Medulla oblongata (tissue), 1 donor: Measurements from ENCODE around the gene MPRIP.
"Not testable (repeated sequence)": the region's sequence is repeated elsewhere in the genome, so short reads cannot be mapped to it uniquely, and the experiment has no call there.

Source experiments
- DNase-seq: peaks from one replicate; pipeline ENCODE4 v3.0.0-alpha.2; 2015; ENCODE audit errors: extremely low spot score

MPRIP gene, protein sequence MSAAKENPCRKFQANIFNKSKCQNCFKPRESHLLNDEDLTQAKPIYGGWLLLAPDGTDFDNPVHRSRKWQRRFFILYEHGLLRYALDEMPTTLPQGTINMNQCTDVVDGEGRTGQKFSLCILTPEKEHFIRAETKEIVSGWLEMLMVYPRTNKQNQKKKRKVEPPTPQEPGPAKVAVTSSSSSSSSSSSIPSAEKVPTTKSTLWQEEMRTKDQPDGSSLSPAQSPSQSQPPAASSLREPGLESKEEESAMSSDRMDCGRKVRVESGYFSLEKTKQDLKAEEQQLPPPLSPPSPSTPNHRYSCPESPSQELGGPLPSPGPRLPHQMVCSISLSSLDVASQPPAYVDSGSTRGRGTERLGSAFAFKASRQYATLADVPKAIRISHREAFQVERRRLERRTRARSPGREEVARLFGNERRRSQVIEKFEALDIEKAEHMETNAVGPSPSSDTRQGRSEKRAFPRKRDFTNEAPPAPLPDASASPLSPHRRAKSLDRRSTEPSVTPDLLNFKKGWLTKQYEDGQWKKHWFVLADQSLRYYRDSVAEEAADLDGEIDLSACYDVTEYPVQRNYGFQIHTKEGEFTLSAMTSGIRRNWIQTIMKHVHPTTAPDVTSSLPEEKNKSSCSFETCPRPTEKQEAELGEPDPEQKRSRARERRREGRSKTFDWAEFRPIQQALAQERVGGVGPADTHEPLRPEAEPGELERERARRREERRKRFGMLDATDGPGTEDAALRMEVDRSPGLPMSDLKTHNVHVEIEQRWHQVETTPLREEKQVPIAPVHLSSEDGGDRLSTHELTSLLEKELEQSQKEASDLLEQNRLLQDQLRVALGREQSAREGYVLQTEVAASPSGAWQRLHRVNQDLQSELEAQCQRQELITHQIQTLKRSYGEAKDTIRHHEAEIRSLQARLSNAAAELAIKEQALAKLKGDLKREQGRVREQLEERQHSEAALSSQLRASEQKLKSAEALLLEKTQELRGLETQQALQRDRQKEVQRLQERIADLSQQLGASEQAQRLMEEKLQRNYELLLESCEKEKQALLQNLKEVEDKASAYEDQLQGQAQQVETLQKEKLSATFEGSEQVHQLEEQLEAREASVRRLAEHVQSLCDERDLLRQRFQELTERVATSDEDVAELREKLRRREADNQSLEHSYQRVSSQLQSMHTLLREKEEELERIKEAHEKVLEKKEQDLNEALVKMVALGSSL (N-terminal part only)

DNA sequence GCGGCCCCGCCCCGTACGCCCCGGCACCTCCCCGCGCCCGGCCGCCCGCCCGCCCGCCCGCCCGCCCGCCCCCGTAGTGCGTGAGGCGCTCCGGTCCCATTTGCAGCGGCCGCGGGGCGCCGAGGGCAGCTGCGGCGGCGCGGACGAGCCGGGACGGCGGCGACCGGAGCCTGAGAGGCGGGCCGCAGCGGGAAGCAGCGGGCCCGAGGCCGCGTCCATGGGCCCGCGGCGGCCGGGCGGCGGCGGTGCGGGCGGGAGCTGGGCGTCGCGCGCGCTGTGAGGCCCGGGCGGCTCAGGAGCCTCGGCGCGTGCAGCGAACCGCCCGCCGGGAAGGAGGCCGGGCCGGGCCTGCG, at the start of gene MPRIP:
Gene MPRIP (plus strand): TSS at position 74 of the 353 bp plus-strand sequence. CDS start 392 bp downstream, outside the sequence.
- no peak for DNase-seq

DNA sequence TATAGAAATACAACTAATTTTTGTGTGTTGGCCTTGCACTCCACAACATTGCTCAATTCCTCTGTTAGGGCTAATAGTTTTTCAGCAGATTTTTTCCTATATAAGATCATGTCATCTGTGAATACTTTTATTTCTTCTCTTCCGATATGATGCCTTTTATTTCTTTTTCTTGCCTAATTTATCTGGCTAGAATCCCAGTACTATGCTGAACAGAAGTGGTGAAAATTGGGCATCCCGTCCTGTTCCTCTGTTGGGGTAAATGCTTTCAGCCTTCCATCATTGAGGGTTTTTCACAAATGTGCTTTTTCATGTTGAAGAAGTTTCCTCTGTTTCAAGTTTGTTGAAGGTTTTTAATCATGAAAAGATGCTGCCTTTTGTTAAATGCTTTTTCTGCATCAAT, 47.6 kb upstream of the MPRIP start:
- no peak for DNase-seq

DNA sequence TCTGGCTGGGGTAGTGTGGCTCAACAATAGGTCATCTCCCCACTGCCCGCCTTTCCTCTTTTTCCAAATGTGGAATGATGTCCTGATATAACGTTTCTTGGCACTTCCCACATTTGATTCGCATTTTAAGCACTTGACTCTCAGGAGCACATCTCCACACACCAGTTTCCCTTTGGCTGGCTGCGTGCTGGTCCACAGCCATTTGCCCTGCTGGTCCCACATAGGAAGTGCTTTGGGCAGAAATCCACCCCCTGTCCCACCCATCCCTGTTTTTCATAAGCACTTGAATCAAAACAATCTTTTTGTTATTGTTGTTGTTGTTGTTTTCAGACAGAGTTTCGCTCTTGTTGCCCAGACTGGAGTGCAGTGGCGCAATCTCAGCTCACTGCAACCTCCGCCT, 46.3 kb upstream of the MPRIP start:
- DNase-seq: no peak

DNA sequence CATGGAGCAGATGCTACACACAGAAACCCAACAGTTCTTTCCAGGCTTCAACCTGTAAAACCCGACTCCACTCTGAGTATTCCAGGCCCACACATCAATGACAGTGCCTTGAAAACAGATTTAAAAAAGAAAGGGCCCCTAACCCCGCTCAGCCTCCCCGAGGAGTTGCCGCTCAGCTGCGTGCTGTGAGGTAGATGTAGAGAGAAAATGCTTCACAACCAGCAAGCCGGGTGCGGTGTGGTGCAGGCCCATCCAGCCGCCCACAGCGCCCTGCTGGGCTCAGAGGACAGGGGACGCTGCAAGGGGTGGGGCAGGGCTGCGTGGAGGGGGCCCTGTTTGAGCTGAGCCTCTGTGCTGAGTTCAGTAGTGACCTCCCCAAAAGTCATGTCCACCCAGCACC, 45.5 kb upstream of the MPRIP start:
- not testable (repeated sequence) for DNase-seq

DNA sequence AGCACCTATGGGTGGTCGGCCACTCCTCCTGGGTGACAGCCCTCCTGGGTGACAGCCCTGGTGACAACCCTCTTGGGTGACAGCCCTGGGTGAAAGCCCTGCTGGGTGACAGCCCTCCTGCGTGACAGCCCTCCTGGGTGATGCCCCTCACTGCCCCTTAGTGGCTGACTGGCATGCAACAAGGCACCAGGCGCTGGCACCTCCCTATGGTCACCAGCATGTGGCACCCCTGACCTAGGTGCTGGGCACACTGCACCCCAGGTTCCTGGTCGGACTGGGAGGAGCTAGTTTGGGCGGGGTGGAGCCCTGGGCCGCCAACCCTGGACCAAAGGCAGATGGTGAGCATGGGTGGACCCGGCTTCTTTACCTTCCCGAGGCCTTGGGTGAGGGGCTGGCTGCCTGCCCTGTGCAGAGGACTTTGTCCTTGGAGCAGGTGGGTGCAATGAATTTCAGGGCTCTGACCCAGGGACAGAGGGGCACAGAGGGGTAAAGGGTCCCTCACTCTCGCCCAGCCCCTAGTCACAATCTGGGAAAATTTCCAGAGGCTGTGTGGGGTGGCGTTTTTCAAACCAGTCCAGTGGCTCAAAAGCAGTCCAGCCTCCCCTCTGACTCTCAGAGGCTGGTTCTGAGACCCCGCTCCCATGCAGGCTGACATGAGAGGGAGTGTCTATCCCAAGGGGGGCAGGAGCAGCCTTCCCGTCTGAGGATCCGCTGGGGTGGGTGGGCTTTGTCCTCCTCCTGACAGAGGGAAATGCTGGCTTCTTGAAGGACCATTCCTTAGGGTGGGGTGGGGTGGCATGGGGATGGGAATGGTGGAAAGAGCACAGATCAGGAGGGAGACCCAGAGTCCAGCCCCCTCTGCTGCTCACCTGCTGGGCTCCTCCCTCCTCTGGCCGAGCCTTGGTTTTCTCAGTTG, 44.5 kb upstream of the MPRIP start:
- peak; percentile 54 for DNase-seq

DNA sequence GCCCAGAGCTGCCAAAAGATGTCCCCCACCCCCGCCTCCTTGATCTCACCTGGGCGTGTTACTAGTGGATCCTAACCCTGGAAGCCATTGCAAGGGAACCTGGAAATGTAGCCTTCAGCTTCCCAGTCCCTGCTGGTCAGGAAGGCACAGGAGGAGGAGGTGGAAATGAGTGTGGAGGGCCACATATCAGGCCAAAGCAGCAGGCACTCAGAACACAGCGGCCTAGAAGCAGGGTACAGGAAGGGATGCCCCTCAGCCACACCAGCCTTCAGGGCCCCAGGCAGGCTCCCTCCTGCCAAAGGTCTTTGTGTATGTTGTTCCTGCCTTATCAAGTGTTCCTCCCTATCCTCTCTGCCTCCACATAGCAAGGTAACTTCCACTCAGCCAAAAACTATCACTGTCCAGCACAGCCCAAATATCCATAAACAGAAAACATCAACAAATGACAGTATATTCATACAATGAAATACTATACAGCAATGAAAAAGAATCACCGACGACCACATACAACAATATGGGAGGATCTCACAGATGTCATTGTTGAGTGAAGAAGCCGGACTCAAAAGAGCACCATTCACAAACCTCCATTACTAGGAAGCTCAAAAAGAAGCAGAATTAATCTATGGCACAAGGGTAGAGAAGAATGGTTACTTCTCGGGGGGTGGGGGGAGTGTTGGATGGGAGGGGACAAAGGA, 42.2 kb upstream of the MPRIP start:
- DNase-seq: no peak

DNA sequence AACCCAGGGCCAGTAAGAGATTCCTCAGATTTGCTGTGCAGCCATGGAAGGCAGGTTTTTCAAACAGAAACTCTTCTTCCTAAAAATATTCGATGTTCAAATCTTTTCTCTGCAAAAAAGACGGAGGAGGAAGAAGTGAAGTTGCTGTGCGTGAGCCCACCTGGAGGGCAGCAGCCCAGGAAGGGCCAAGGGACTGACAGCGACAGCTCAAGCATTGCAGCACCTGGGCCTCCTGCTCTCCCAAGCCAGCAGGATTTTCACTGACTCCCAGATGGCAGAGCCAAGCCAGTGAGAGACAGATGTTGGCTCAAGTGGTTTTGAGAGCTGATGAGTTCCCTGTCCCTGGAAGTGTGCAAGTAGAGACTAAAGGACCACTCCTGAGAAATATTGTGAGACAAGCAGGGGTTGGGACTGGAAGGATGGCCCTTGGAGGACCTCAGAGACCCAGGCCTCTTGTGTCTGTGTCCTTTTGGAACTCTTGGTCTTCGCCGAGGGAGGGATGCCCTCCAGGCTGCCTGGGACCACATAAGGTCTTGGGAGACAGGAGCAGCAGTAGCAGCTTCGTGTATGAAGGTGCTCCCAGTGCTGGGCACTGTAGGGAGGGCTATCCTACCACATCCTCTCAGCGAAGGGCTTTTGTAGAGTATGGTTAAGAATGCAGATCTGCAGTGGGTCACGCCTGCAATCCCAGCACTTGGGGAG, 41.0 kb upstream of the MPRIP start:
- DNase-seq: no peak

DNA sequence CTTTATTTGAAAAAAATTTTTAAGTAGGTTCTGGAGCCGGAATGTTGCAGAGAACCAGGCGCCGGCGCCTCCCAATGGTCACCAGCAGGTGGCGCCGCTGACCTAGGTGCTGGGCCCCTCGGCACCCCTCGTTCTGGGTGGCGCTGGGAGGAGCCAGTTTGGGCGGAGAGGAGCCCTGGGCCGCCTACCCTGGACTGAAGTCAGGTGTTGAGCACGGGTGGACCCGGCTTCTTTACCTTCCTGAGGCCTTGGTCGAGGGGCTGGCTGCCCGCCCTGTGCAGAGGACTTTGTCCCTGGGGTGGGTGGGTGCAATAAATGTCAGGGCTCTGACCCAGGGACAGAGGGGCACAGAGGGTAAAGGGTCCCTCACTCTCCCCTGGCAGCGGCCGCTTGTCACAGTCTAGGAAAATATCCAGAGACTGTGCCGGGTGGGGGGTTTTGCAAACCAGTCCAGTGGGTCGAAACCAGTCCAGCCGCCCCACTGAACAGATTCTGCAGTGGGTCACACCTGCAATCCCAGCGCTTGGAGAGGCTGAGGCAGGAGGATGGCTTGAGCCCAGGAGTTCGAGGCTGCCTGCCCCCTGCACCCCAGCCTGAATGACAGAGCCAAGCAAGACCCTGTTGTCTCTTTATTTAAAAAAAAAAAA, 40.3 kb upstream of the MPRIP start:
- peak; percentile 76 for DNase-seq

DNA sequence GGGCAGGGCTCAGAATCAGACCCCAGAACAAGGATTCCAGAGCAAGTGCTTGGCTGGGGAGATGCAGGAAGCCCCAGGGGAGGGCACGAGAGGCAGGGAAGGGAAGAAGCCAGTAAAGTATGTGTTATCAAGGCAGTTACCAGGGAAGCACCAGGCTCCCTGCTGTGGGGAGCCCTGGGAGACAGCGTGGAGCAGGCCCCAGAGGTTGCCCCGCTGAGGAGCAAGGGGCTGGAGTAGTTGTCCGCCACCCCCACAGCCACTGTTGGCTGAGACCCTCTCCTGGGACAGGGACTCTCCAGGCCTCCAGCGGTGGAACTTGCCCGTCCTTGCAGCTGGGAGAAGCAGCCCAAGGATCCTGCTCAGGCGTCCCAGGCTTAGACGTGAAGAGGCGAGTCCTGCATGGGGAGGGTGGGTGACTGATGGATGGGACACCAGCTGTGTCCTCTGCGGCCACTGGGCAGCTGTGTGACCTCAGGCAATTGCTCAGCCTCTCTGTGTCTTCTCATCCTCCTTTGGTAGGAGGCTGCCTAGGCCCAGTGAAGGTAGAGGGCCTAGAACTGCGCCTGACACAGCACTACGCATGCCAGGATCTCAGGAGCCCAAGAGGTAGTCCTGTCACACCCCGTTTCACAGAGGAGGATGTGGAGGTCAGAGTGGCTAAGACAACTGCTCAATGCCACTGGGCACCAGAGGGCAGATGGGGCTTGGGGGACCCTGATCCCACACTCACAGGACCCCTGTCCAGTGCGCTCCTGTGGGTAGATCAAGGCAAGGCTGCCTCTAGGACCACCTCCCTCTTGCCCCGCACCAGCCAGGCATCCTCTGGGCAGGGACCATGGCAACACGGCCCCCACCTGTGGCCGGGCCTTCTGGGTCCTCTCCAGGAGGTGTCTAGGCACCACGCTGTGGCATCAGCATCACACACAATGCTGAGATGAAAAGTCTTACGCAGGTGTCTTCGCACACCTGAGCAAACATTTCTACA, 39.2 kb upstream of the MPRIP start:
- DNase-seq: not testable (repeated sequence)

DNA sequence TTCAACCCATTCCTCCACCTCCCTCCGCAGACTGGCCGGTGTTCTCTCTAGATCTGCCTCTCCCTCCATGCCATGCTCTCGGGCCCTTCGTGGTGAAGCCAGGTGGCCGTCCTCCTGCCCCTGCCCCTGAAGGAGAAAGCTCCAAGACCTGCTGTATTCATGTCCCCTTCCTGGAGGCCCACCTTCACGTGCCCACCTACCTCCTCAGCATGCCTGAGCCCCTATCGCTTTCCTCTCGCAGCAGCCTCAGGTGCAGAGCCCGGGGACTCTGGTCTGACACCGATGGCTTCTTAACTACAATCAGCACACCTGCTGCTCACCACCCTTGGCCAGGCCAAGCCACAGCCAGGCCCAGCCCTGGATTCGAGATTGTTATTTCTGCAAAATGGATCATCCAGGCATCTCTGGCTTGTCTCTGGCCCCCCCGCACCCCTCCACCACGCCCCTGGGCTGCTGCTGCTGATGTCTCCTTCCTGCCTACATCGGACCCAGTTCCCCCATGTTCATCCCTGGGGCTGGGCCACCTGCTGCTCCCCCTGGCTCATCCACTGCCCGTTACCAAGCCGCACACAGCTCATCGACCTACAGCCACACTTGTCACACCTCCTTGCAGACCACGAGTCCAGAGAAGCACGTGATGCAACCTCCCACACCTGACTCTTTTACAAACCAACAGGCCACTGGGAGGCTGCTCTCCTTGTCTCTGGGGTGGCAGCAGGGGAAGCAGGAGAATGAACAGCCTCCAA, 37.8 kb upstream of the MPRIP start:
- DNase-seq: no peak

DNA sequence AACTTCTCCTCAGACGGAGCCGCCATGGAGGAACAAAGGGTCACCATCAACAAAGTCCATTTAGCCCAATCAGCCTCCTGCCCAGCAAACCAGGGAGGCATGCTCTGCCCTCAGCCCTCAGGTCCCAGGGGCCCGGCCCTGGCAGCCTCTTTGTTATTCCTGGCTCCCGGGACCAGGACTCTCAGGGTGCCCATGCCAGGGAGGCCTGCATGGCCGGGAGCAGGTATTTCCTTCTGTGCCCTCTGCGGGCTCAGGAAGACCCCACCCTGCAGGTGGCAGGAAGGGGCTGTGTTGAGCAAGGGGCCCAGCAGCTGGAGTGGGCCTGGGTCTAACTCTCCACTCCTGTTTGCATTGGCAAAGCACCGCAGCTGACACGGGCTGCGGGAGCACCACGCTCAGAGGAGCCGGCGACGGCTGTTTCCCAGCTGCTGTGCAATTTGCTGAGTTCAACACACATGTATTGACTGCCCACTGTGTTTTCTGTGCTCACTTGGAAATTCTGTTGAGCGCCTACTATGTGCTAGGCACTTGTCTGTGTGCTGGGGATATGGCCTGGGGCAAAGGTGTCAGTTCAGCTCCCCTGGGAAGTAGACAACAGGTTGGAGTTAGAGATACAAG, 37.2 kb upstream of the MPRIP start:
- DNase-seq: not testable (repeated sequence)

DNA sequence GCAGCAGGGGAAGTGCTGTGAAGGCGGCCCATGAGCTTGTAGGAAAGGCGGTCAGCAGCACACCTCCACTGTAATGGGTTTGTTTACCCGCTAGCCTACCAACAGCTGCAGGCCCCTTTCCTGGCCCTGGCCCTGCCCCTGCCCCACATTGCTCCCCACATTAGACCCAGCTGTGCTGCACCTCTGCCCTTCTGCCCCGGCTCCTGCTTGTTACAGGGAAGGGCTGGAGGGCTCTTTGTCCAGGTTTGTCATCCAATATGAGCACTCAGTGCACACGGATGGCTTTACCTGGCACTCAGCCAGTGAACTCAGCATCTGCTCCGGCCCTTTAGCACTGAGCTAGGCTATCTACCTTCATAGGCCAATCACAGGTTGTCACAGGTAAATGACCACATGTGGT, 34.4 kb upstream of the MPRIP start:
- not testable (repeated sequence) for DNase-seq

DNA sequence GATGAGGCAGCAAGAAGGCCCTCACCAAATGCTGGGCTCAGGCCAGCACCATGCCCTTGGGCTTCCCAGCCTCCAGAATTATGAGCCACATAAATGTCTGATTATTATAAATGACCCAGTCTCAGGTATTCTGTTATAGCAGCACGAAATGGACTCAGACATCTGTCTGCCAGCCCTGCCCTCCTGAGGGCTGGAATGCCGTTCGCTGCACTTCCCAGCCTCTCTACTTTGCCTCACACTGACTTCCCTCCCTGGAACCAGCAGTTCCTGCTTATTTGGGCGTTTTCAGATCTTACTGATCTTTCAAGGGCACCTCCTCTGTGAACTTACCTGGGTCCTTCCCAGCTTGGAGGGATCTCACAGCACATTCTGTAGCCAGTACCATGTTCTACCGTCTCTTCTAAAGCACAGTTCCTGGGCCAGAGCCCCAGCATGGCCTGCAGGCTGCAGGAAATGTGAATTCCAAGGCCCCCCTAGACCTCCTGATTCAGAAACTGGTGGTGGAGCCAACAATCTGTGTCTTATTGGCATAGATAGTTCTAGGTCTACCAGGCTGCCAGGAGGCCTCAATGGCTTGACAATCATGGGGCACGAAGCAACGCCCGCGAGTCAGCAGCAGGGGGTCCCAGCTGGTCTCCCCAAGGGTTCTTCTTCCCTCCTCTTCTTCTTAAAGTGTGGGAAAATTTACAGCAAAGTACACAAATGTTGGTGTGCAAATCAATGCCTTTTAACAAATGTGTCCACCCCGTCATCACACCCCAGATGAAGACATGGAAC, 33.4 kb upstream of the MPRIP start:
- DNase-seq: not testable (repeated sequence)

DNA sequence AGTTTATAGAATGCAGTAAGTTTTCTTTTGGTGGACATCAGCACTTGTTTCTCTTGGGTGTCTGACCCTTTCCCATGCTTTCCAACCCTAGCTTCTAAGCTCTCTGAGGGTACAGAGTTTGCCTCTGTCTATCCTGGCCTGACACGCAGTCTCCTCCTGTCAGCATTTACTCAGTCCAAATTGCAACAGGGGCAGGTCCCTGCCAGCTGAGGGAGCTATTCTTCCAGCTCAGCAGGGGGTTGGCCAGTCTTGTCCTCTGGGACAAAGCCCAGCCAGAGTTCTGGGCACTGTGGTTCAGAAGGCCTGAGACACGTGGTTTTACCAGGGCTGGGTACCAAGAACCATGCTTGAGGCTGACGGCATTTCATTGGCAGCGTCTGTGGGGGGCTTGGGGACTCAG, 32.3 kb upstream of the MPRIP start:
- DNase-seq: peak; percentile 43

DNA sequence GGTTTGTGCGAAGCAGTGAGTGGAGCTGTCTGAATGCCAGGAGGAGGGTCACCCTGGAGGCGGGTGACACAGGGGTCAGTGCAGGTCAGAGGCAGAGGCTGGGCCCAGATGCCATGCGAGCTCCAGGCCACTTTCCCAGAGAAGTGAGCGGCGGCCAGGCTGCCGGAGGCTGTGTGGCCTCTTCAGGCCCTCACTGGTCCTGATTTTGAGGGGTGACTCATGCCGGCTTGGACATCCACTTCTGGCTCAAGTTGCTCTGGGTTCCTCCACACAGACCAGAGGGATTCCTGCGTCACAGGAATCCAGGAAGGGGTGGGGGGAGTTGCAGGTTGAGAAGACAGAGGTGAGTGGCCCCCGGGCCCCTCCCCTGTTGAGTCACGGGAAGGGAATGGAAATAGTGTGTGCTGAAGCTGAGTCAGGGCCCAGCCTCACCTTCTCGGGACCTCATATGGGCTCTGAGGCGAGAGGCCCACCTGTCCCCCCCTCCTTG, 31.7 kb upstream of the MPRIP start:
- not testable (repeated sequence) for DNase-seq
